Stomach (tissue), 9 donors: ENCODE data around the gene LSM4. TPM values are rescaled to one million over a fixed set of nuclear protein-coding genes. Genes with fewer than 3 reads are reported as not detected.

ENCODE experiments used
- DNase-seq, 2 donors: peaks; one replicate each; pipeline versions ENCODE4 v3.0.0 to v3.0.0-alpha.2; 2013 to 2019
- H3K27ac ChIP-seq, 5 donors: fragments of 200-600 bp in 4 of 5; sonication (generic) in 4 of 5; one replicate each; pipeline ENCODE4 v1.5.1; 2013 to 2019; ENCODE audit warnings: mild to moderate bottlenecking in 1 of 5, moderate library complexity in 1 of 5
- H3K27me3 ChIP-seq, 3 donors: fragments of 200-600 bp; sonication (generic); one replicate each; pipeline ENCODE4 v1.5.1; 2017 to 2019; ENCODE audit warnings: mixed run types in 1 of 3
- H3K36me3 ChIP-seq, 4 donors: fragments of 200-600 bp; sonication (generic); 1 replicate in 3 of 4; 2 replicates in 1 of 4; pipeline ENCODE4 v1.5.1; 2016 to 2019
- H3K4me1 ChIP-seq, 4 donors: fragments of 200-600 bp; sonication (generic); one replicate each; pipeline ENCODE4 v1.5.1; 2016 to 2019
- H3K4me3 ChIP-seq, 4 donors: fragments of 200-600 bp; sonication (generic) in 3 of 4; one replicate each; pipeline ENCODE4 v1.5.1; 2016 to 2019; ENCODE audit warnings: mild to moderate bottlenecking in 1 of 4
- H3K9me3 ChIP-seq, 4 donors: fragments of 200-600 bp; sonication (generic); one replicate each; pipeline ENCODE4 v1.5.1; 2016 to 2019
- CTCF ChIP-seq, 7 experiments: fragments of 450-650 bp in 4 of 7; fragments of 200-600 bp in 3 of 7; sonication (generic) in 3 of 7; IDR thresholded peaks; one replicate each; pipeline ENCODE4 v1.5.1; 2016 to 2019; ENCODE audit warnings: antibody characterized with exemption in 7 of 7, control low read depth in 2 of 7, mild to moderate bottlenecking in 1 of 7
- EP300 ChIP-seq: sonication (generic); formaldehyde crosslinking; IDR thresholded peaks from one replicate; pipeline ENCODE4 v1.6.1; 2017; ENCODE audit warnings: antibody characterized with exemption
- POLR2A ChIP-seq, 4 donors: fragments of 450-650 bp; IDR thresholded peaks; one replicate each; pipeline ENCODE4 v1.6.1; 2016; ENCODE audit warnings: antibody characterized with exemption in 4 of 4, control low read depth in 2 of 4, mild to moderate bottlenecking in 1 of 4, moderate library complexity in 1 of 4
- POLR2AphosphoS5 ChIP-seq, 3 donors: sonication (generic); formaldehyde crosslinking; IDR thresholded peaks; one replicate each; pipeline ENCODE4 v1.6.1; 2016; ENCODE audit warnings: antibody characterized with exemption in 3 of 3
- WGBS, 5 donors: extraction: QIAGEN DNeasy Blood & Tissue Kit in 3 of 5; methylation state at CpG; one replicate each; pipeline versions ENCODE4 v1.1.5 to v1.1.7; 2013 to 2018; 5-methylcytosine and 5-hydroxymethylcytosine counted together
- intact Hi-C: fragments of 100-400 bp; cut with DNase I; formaldehyde crosslinking; loops from one replicate; pipeline ENCODE4 v1.15.1; 2023; ENCODE audit warnings: low total_unique reads
- polyA plus RNA-seq, 3 donors: library from polyadenylated mRNA; stranded (reverse); fragments of 200-250 nt; gene quantifications; one replicate each; pipeline ENCODE4 v1.2.3, GENCODE V29; 2013
- total RNA-seq, 5 donors: library from RNA; depleted of rRNA; stranded (reverse); fragments of >200 nt; gene quantifications; one replicate each; pipeline versions ENCODE4 v1.1.0 to v1.2.3, GENCODE V29; 2014 to 2016
- donor health status: healthy with polysubstance abuse.
- donor health status: Bipolar disorder and iron deficiency.
- donor health status: healthy.

The LSM4 gene
- total and polyA plus RNA-seq, 8 donors = 24.1 to 185 (median 139) TPM

- Histone ChIP-seq H3K27me3 (no peaks in the 10 kb centered on the region), H3K9me3 (no peaks in the 10 kb centered on the region), H3K36me3 (peaks cover 0 to 56% (median 28%) of the 10 kb centered on the region in 4 donors), H3K27ac (peak overlapping the region in 4 of 5 donors; percentile 71 to 92 (median 90)), H3K4me3 (no peak overlapping the region), H3K4me1 (peaks cover 23 to 61% (median 48%) of the 10 kb centered on the region in 4 donors)
- DNase-seq = no peak
- WGBS, 5 donors = 85 to 93% (median 90%) methylated on average over 6 of the region's 6 CpGs
- TF ChIP-seq CTCF (IDR thresholded peaks at IDR 0.05) (no peak), POLR2A (IDR thresholded peaks at IDR 0.05) (no peak), POLR2AphosphoS5 (IDR thresholded peaks at IDR 0.05) (no peak), EP300 (no peak)
- intact Hi-C loops = loop anchor here (10.0 kb wide), 1 partner anchor 50 kb away; the partner anchor contains the start of gene LRRC25
Observed at GRCh38 chr19:18345296-18345695, 22.4 kb upstream of the LSM4 start.

- Histone ChIP-seq H3K4me1 (peaks cover 30 to 63% (median 55%) of the 10 kb centered on the region in 4 donors), H3K27ac (peak overlapping the region in 4 of 5 donors; percentile 71 to 92 (median 90)), H3K9me3 (no peaks in the 10 kb centered on the region), H3K36me3 (peaks cover 0 to 51% (median 25%) of the 10 kb centered on the region in 4 donors), H3K27me3 (no peaks in the 10 kb centered on the region), H3K4me3 (peak overlapping the region in 1 of 4 donors; percentile 31)
- intact Hi-C loops = loop anchor here (10.0 kb wide), 1 partner anchor 50 kb away; the partner anchor contains the start of gene LRRC25
- no peak for DNase-seq
- WGBS, 5 donors = 42 to 55% (median 46%) methylated on average over 13 of the region's 13 CpGs
- TF ChIP-seq POLR2A (IDR thresholded peaks at IDR 0.05) (no peak), POLR2AphosphoS5 (IDR thresholded peaks at IDR 0.05) (no peak), CTCF (IDR thresholded peaks at IDR 0.05) (no peak), EP300 (no peak)
Observed at GRCh38 chr19:18344582-18344950, 21.7 kb upstream of the LSM4 start.

- DNase-seq = no peak
- Histone ChIP-seq H3K4me1 (peaks cover 30 to 59% (median 53%) of the 10 kb centered on the region in 4 donors), H3K27ac (peak overlapping the region in 3 of 5 donors; percentile 90 to 92 (median 91)), H3K27me3 (no peaks in the 10 kb centered on the region), H3K9me3 (no peaks in the 10 kb centered on the region), H3K36me3 (peaks cover 0 to 30% (median 12%) of the 10 kb centered on the region in 4 donors), H3K4me3 (no peak overlapping the region)
- intact Hi-C loops = loop anchor here (10.0 kb wide), 1 partner anchor 53 kb away; the partner anchor contains the start of gene LRRC25
- TF ChIP-seq POLR2A (IDR thresholded peaks at IDR 0.05) (no peak), CTCF (IDR thresholded peaks at IDR 0.05) (no peak), POLR2AphosphoS5 (IDR thresholded peaks at IDR 0.05) (no peak), EP300 (no peak)
- 72 to 82% (median 81%) methylated on average over 8 of the region's 8 CpGs for WGBS, 5 donors
Observed at GRCh38 chr19:18342090-18342632, 19.3 kb upstream of the LSM4 start.

GRCh38 chr19:18340990-18341868 is 18.4 kb upstream of the LSM4 start:
- WGBS, 5 donors = 0 to 4% (median 0%) methylated on average over 9 to 18 of the region's 18 CpGs
- Histone ChIP-seq H3K36me3 (peaks cover 0 to 23% (median 10%) of the 10 kb centered on the region in 4 donors), H3K4me3 (peak overlapping the region; percentile 75 to 98 (median 90)), H3K4me1 (peaks cover 30 to 59% (median 52%) of the 10 kb centered on the region in 4 donors), H3K27ac (peak overlapping the region; percentile 88 to 95 (median 91)), H3K9me3 (no peaks in the 10 kb centered on the region), H3K27me3 (no peaks in the 10 kb centered on the region)
- intact Hi-C loops = loop anchor here (10.0 kb wide), 1 partner anchor 54 kb away; the partner anchor contains the start of gene LRRC25
- peak; percentile 56 to 85 for DNase-seq
- no peak for TF ChIP-seq POLR2AphosphoS5 (IDR thresholded peaks at IDR 0.05)
- TF ChIP-seq CTCF (IDR thresholded peaks at IDR 0.05) = no peak
- no peak for TF ChIP-seq POLR2A (IDR thresholded peaks at IDR 0.05)
- TF ChIP-seq EP300 = no peak
